ENCODE results near the gene RGS10.

The RGS10 gene

GRCh38 chr10:119456435-119456810, 86.1 kb downstream of the RGS10 start:
- POLR2A ChIA-PET, result no interaction called here
- TF ChIP-seq ZNF175 (tag by site-specific recombination; IDR thresholded peaks at IDR 0.05) (no peak), ZIC2 (tag by site-specific recombination; IDR thresholded peaks at IDR 0.05) (peak; percentile 33; the same call in 1 of the 2 replicates)
- CTCF ChIA-PET, result interaction anchor here (1.0 to 1.4 kb wide), 2 partner anchors 11 to 247 kb away, joined by 3 to 13 read pairs; no protein-coding TSS in a partner anchor

GRCh38 chr10:119455609-119456434, 86.7 kb downstream of the RGS10 start:
- H3K36me3 ChIP-seq (ENCODE audit: control insufficient read depth in 2 of 2, insufficient read depth in 1 of 2, low read length in 2 of 2), result no peaks in the 10 kb centered on the region
- no peaks in the 10 kb centered on the region for H3K4me1 ChIP-seq (ENCODE audit: control insufficient read depth, insufficient read depth, low read length)
- H3K4me3 ChIP-seq (ENCODE audit: low read depth, low read length), result no peak overlapping the region
- POLR2A ChIA-PET, result no interaction called here
- no peaks in the 10 kb centered on the region for H3K9me3 ChIP-seq (ENCODE audit: control insufficient read depth, insufficient read depth, low read depth, low read length)
- CTCF ChIA-PET, result interaction anchor here (1.0 kb wide), 1 partner anchor 246 kb away, joined by 3 read pairs; no protein-coding TSS in a partner anchor
- no peak overlapping the region for H3K27ac ChIP-seq (ENCODE audit: extremely low read depth, low read depth, low read length)
- no peak for TF ChIP-seq ZNF18 (tag by site-specific recombination; IDR thresholded peaks at IDR 0.05)
- TF ChIP-seq ZNF544 (tag by site-specific recombination; IDR thresholded peaks at IDR 0.05), result no peak
- no peak for TF ChIP-seq ZNF785 (tag by site-specific recombination; IDR thresholded peaks at IDR 0.05)
- no peak for TF ChIP-seq ZNF621 (tag by site-specific recombination; IDR thresholded peaks at IDR 0.05)
- no peak for TF ChIP-seq ZNF610 (tag by site-specific recombination; IDR thresholded peaks at IDR 0.05; ENCODE audit: borderline replicate concordance)
- TF ChIP-seq ZNF645 (tag by site-specific recombination; IDR thresholded peaks at IDR 0.05), result no peak
- no peak for TF ChIP-seq ZNF280C (tag by site-specific recombination; IDR thresholded peaks at IDR 0.05)
- no peak for TF ChIP-seq ZNF830 (tag by site-specific recombination; IDR thresholded peaks at IDR 0.05; ENCODE audit: low read depth)
- TF ChIP-seq TSHZ1 (tag by site-specific recombination; IDR thresholded peaks at IDR 0.05; ENCODE audit: borderline replicate concordance), result no peak

More at GRCh38 chr10:119456435-119456810, 86.1 kb downstream of the RGS10 start:
- Histone ChIP-seq H3K27ac (ENCODE audit: extremely low read depth, low read depth, low read length) (no peak overlapping the region), H3K36me3 (ENCODE audit: control insufficient read depth in 2 of 2, insufficient read depth in 1 of 2, low read length in 2 of 2) (no peaks in the 10 kb centered on the region), H3K4me1 (ENCODE audit: control insufficient read depth, insufficient read depth, low read length) (no peaks in the 10 kb centered on the region), H3K9me3 (ENCODE audit: control insufficient read depth, insufficient read depth, low read depth, low read length) (no peaks in the 10 kb centered on the region), H3K4me3 (ENCODE audit: low read depth, low read length) (no peak overlapping the region)

GRCh38 chr10:119454990-119455389, 87.5 kb downstream of the RGS10 start:
- H3K36me3 ChIP-seq (ENCODE audit: control insufficient read depth in 2 of 2, insufficient read depth in 1 of 2, low read length in 2 of 2), result no peaks in the 10 kb centered on the region
- no peaks in the 10 kb centered on the region for H3K4me1 ChIP-seq (ENCODE audit: control insufficient read depth, insufficient read depth, low read length)
- H3K9me3 ChIP-seq (ENCODE audit: control insufficient read depth, insufficient read depth, low read depth, low read length), result no peaks in the 10 kb centered on the region
- ChIA-PET CTCF (no interaction called here), POLR2A (interaction anchor here (0.5 kb wide), 1 partner anchor 245 kb away, joined by 3 read pairs; no protein-coding TSS in a partner anchor)
- no peak overlapping the region for H3K4me3 ChIP-seq (ENCODE audit: low read depth, low read length)
- H3K27ac ChIP-seq (ENCODE audit: extremely low read depth, low read depth, low read length), result no peak overlapping the region
- no peak for TF ChIP-seq ZNF560 (tag by site-specific recombination; IDR thresholded peaks at IDR 0.05; ENCODE audit: borderline replicate concordance)
- no peak for TF ChIP-seq ZNF433 (tag by site-specific recombination; IDR thresholded peaks at IDR 0.05; ENCODE audit: low read depth)
- TF ChIP-seq ZBTB10 (tag by site-specific recombination; IDR thresholded peaks at IDR 0.05), result no peak
- no peak for TF ChIP-seq ZNF624 (tag by site-specific recombination; IDR thresholded peaks at IDR 0.05)

All from HEK293 (cell line).